OCI-LY7 (cell line): ENCODE measurements around the gene ATXN7L2. TPM values are rescaled to one million over a fixed set of nuclear protein-coding genes. Genes with fewer than 3 reads are reported as not detected.
A peak's percentile ranks its signal among the peaks of the same experiment; 100 is the strongest.

Experiments
- BruUV-seq: library from RNA; stranded (reverse); fragments of 400-500 nt; replicated peaks from 2 replicates; lab custom pipeline; 2021; lab: Mats Ljungman, UMichigan
- CTCF ChIA-PET: fragments of 300-600 bp; sonication (Branson Sonifier 250); formaldehyde crosslinking; loops from one replicate; lab custom pipeline; 2022; ENCODE audit warnings: antibody characterized with exemption; ENCODE audit not compliant: unreplicated experiment; lab: Charles Lee
- POLR2A ChIA-PET: fragments of 300-600 bp; sonication (Branson Sonifier 250); formaldehyde crosslinking; loops from one replicate; lab custom pipeline; 2022; ENCODE audit warnings: antibody characterized with exemption; lab: Charles Lee
- DNase-seq: peaks from one replicate; pipeline ENCODE4 v3.0.0-alpha.2; 2015; ENCODE audit warnings: low spot score
- H2AFZ ChIP-seq: fragments of 200-600 bp; sonication (generic), shearing (Covaris generic); 2 replicates; pipeline ENCODE4 v1.6.1; 2014; ENCODE audit warnings: mild to moderate bottlenecking, antibody characterized with exemption, low read length, moderate library complexity
- H3K27ac ChIP-seq: fragments of 200-600 bp; sonication (generic); 2 replicates; pipeline ENCODE4 v1.5.1; 2014; ENCODE audit warnings: mixed run types, low read depth, mild to moderate bottlenecking, moderate library complexity, low read length, inconsistent platforms; ENCODE audit not compliant: poor library complexity, severe bottlenecking
- H3K36me3 ChIP-seq: fragments of 200-600 bp; sonication (generic); 2 replicates; pipeline ENCODE4 v1.6.1; 2014; ENCODE audit warnings: mild to moderate bottlenecking, antibody characterized with exemption, low read length, moderate library complexity, mixed read lengths; ENCODE audit not compliant: insufficient read depth
- H3K4me1 ChIP-seq: fragments of 200-600 bp; sonication (generic); 2 replicates; pipeline ENCODE4 v1.5.1; 2014; ENCODE audit warnings: mild to moderate bottlenecking, low read length; ENCODE audit not compliant: insufficient read depth, poor library complexity, severe bottlenecking
- H3K4me2 ChIP-seq: fragments of 200-600 bp; sonication (generic); 2 replicates; pipeline ENCODE4 v1.6.1; 2014; ENCODE audit warnings: mild to moderate bottlenecking, low read length
- H3K4me3 ChIP-seq: fragments of 200-600 bp; sonication (generic); 2 replicates; pipeline ENCODE4 v1.5.1; 2014; ENCODE audit warnings: mild to moderate bottlenecking, low read depth, low read length; ENCODE audit not compliant: poor library complexity, severe bottlenecking
- H3K79me2 ChIP-seq: fragments of 200-600 bp; sonication (generic); 2 replicates; pipeline ENCODE4 v1.6.1; 2016; ENCODE audit warnings: low read depth, mild to moderate bottlenecking, low read length, moderate library complexity, mixed read lengths; ENCODE audit not compliant: insufficient read depth
- H3K9me2 ChIP-seq: fragments of 200-600 bp; sonication (generic); 2 replicates; pipeline ENCODE4 v1.6.1; 2016; ENCODE audit warnings: mild to moderate bottlenecking, low read length, mixed read lengths; ENCODE audit not compliant: insufficient read depth
- H3K9me3 ChIP-seq: fragments of 200-600 bp; sonication (generic); 2 replicates; pipeline ENCODE4 v1.6.1; 2014; ENCODE audit warnings: mild to moderate bottlenecking, mixed run types, low read length, mixed read lengths
- H4K20me1 ChIP-seq: fragments of 200-600 bp; sonication (generic); 2 replicates; pipeline ENCODE4 v1.6.1; 2014; ENCODE audit warnings: mild to moderate bottlenecking, antibody characterized with exemption, low read length, moderate library complexity, mixed read lengths; ENCODE audit not compliant: insufficient read depth
- CTCF ChIP-seq: fragments of 200-600 bp; sonication (generic); conservative IDR thresholded peaks from 2 replicates; pipeline ENCODE4 v1.5.1; 2014; ENCODE audit warnings: mild to moderate bottlenecking, antibody characterized with exemption, low read length, moderate library complexity, mixed read lengths
- EZH2phosphoT487 ChIP-seq: fragments of 200-600 bp; sonication (generic); IDR thresholded peaks from 2 replicates; pipeline ENCODE4 v1.6.1; 2018; ENCODE audit warnings: low read depth, borderline replicate concordance, mild to moderate bottlenecking, mixed run types, antibody characterized with exemption, low read length, moderate library complexity, mixed read lengths
- intact Hi-C: fragments of 100-400 bp; cut with micrococcal nuclease; formaldehyde crosslinking; loops from one replicate; pipeline ENCODE4 v1.10.0; 2022; ENCODE audit not compliant: unreplicated experiment
- total RNA-seq, 2 experiments: library from RNA; depleted of rRNA in 1 of 2; stranded (reverse); fragments of >200 nt in 1 of 2; shearing (Covaris generic) in 1 of 2; gene quantifications; 2 replicates each; pipeline ENCODE4 v1.2.3, GENCODE V29; 2014 to 2022

ATXN7L2 gene
- total RNA-seq, 2 experiments from 2014 or later = 6.5 to 8.2 TPM

GRCh38 chr1:109509176-109510134, 25.8 kb downstream of the ATXN7L2 start, which contains the start of gene AMIGO1:
TSS of gene AMIGO1 (minus strand) at chr1:109509727. CDS start at chr1:109508912, 815 bp downstream.
- H3K27ac ChIP-seq = no peak within 1 kb of the TSS
- no peaks in the 10 kb centered on the region for H3K9me3 ChIP-seq
- peaks cover 3% of the 10 kb centered on the region for H3K4me1 ChIP-seq
- DNase-seq = peak; percentile 60
- CTCF ChIA-PET = interaction anchor here (1.0 to 1.6 kb wide), 3 partner anchors 19 to 23 kb away, joined by 3 read pairs; no protein-coding TSS in a partner anchor
- POLR2A ChIA-PET = interaction anchor here (0.7 kb wide), 1 partner anchor 701 kb away, joined by 3 read pairs; no protein-coding TSS in a partner anchor
- H3K4me3 ChIP-seq = peak within 1 kb of the TSS; percentile 59
- H3K36me3 ChIP-seq = no peaks in the 10 kb centered on the region
- H3K79me2 ChIP-seq = no peaks in the 10 kb centered on the region
- TF ChIP-seq CTCF = no peak
- no peak for TF ChIP-seq EZH2phosphoT487
- H2AFZ ChIP-seq = peak within 1 kb of the TSS; percentile 15; the same call in 1 of the 2 replicates
- no peaks in the 10 kb centered on the region for H3K9me2 ChIP-seq
- H4K20me1 ChIP-seq = no peaks in the 10 kb centered on the region
- intact Hi-C loops = no loop called here
- no TSS peak for BruUV-seq
- peak within 1 kb of the TSS; percentile 52 for H3K4me2 ChIP-seq

- H3K9me2 ChIP-seq = no peaks in the 10 kb centered on the region
- H4K20me1 ChIP-seq = no peaks in the 10 kb centered on the region
- H3K4me2 ChIP-seq = no peak overlapping the region
- H3K36me3 ChIP-seq = no peaks in the 10 kb centered on the region
- H3K79me2 ChIP-seq = no peaks in the 10 kb centered on the region
- H3K4me1 ChIP-seq = peaks cover 3% of the 10 kb centered on the region
- no peak overlapping the region for H3K4me3 ChIP-seq
- H3K9me3 ChIP-seq = no peaks in the 10 kb centered on the region
- DNase-seq = no peak
- TF ChIP-seq CTCF (no peak), EZH2phosphoT487 (no peak)
- CTCF ChIA-PET = interaction anchor here (0.8 kb wide), 1 partner anchor 17 kb away, joined by 5 read pairs; no protein-coding TSS in a partner anchor
- no TSS peak for BruUV-seq
- H3K27ac ChIP-seq = no peak overlapping the region
- POLR2A ChIA-PET = interaction anchor here (0.6 to 1.1 kb wide), 5 partner anchors 8 to 410 kb away, joined by 3 to 8 read pairs (median 3); no protein-coding TSS in a partner anchor
- intact Hi-C loops = no loop called here
- H2AFZ ChIP-seq = no peak overlapping the region
Measured at GRCh38 chr1:109513110-109513710, 29.5 kb downstream of the ATXN7L2 start.
